ENCODE data around the gene TAAR9. TPM values are rescaled to one million over a fixed set of nuclear protein-coding genes. Genes with fewer than 3 reads are reported as not detected.

The TAAR9 gene
- total RNA-seq, 1 donor from 2014 or later = 0.41 TPM

GRCh38 chr6:132584698-132585097 lies 46.6 kb downstream of the TAAR9 start:
- FAIRE-seq = peak; percentile 10

DNA sequence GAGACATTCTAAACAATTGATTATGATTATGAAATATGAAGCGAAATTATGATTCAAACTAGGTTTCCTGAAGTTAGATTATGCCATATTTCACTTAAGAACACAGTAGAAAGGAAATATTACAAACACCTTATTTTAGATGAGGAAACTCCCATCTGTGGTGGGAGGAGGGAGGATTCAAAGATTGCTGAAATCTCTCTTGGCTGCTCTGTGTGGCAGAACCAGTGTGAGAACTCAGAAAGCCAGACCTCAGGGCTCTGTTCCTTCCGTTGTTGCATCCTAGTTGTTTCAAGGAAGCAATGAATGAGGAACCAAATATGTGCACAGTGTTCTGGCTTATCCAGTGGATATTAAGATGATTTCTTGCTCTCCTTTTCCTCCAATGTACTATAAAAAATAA lies 49.3 kb downstream of the TAAR9 start:
- no peak for FAIRE-seq
- no peak for DNase-seq (ENCODE audit: low spot score in 2 of 2)

More at GRCh38 chr6:132584698-132585097, 46.6 kb downstream of the TAAR9 start:
- no peak for DNase-seq (ENCODE audit: low spot score in 2 of 2)

Small RNA genes within 50 kb of the gene (small RNA-seq; reads per million reads assigned to genes)
- gene TAAR7P = not detected

Other genes starting within 250 kb of the TAAR9 start
- 15.9 TPM for gene MOXD1, start 136.8 kb upstream of the TAAR9 start, total RNA-seq
- gene STX7, start 25.2 kb upstream of the TAAR9 start, total RNA-seq = 82.7 TPM
- gene TAAR8, start 14.4 kb downstream of the TAAR9 start, total RNA-seq = not detected
- gene TAAR6, start 32.0 kb downstream of the TAAR9 start, total RNA-seq = not detected
- not detected for gene TAAR5, start 51.5 kb downstream of the TAAR9 start, total RNA-seq
- gene TAAR2, start 86.0 kb downstream of the TAAR9 start, total RNA-seq = not detected
- gene TAAR1, start 120.9 kb downstream of the TAAR9 start, total RNA-seq = not detected
- gene VNN1, start 175.8 kb downstream of the TAAR9 start, total RNA-seq = under 0.01 TPM
- 2.4 TPM for gene VNN2, start 219.6 kb downstream of the TAAR9 start, total RNA-seq

All from frontal cortex (tissue), 4 donors.